Activated B cell treated with CpG ODN at 0.5 μM for 24 hours (primary cell): ENCODE measurements around the gene FAM53A. TPM values are rescaled to one million over a fixed set of nuclear protein-coding genes. Genes with fewer than 3 reads are reported as not detected.

Experiments used
- ATAC-seq: fragments of 200-7000 bp; cut with Tn5 transposase; one replicate; pipeline ENCODE4 v1.10.0; 2021; ENCODE audit warnings: low read depth, mild to moderate bottlenecking, moderate library complexity
- CTCF ChIA-PET: fragments of 350-600 bp; sonication (Branson Sonifier 250); formaldehyde crosslinking; loops from one replicate; lab custom pipeline; 2021; ENCODE audit warnings: antibody characterized with exemption; lab: Charles Lee
- POLR2A ChIA-PET: fragments of 350-600 bp; sonication (Branson Sonifier 250); formaldehyde crosslinking; loops from one replicate; lab custom pipeline; 2021; ENCODE audit warnings: antibody characterized with exemption; lab: Charles Lee
- DNase-seq: peaks from one replicate; pipeline ENCODE4 v3.0.0; 2022
- H3K27ac Mint-ChIP-seq: one replicate; pipeline ENCODE4 v1.8.0; 2020; ENCODE audit warnings: mixed read lengths
- H3K27me3 Mint-ChIP-seq: one replicate; pipeline ENCODE4 v1.8.0; 2021; ENCODE audit warnings: mixed read lengths
- H3K36me3 Mint-ChIP-seq: one replicate; pipeline ENCODE4 v1.8.0; 2021; ENCODE audit warnings: low read depth, mixed read lengths
- H3K4me1 Mint-ChIP-seq: one replicate; pipeline ENCODE4 v1.8.0; 2021; ENCODE audit warnings: mixed read lengths
- H3K4me3 Mint-ChIP-seq: one replicate; pipeline ENCODE4 v1.8.0; 2020; ENCODE audit warnings: mild to moderate bottlenecking, mixed read lengths
- H3K9me3 Mint-ChIP-seq: one replicate; pipeline ENCODE4 v1.8.0; 2020; ENCODE audit warnings: mixed read lengths
- CTCF ChIP-seq: fragments of 200-600 bp; IDR thresholded peaks from one replicate; pipeline ENCODE4 v1.8.0; 2022; ENCODE audit warnings: antibody characterized with exemption, mild to moderate bottlenecking
- intact Hi-C: fragments of 100-400 bp; cut with micrococcal nuclease; formaldehyde crosslinking; loops from one replicate; pipeline ENCODE4 v1.15.1; 2024
- total RNA-seq: library from RNA; stranded (reverse); gene quantifications from 2 replicates; pipeline ENCODE4 v1.2.3, GENCODE V29; 2022

The FAM53A gene
- total RNA-seq, 1 donor from 2014 or later: 1.2 TPM

GRCh38 chr4:1715002-1715758, 31.1 kb upstream of the FAM53A start:
- H3K9me3 Mint-ChIP-seq: no peaks in the 10 kb centered on the region
- DNase-seq (no peak), ATAC-seq (no peak)
- H3K27ac Mint-ChIP-seq: peak overlapping the region; percentile 93
- POLR2A ChIA-PET: interaction anchor here (4.2 kb wide), 1 partner anchor 8 kb away, joined by 138 read pairs; the partner anchor contains the start of genes TACC3 and TMEM129
- peaks cover 32% of the 10 kb centered on the region for H3K36me3 Mint-ChIP-seq
- no peak for TF ChIP-seq CTCF
- H3K4me3 Mint-ChIP-seq: peak overlapping the region; percentile 94
- peaks cover 76% of the 10 kb centered on the region for H3K4me1 Mint-ChIP-seq
- CTCF ChIA-PET: interaction anchor here (4.2 kb wide), 1 partner anchor 22 kb away, joined by 30 read pairs; no protein-coding TSS in a partner anchor
- intact Hi-C loops: loop anchor here (10.0 kb wide), 1 partner anchor 1360 kb away; the partner anchor contains the start of genes HTT and HTT-AS
- H3K27me3 Mint-ChIP-seq: no peaks in the 10 kb centered on the region

- ChIA-PET POLR2A (interaction anchor here (0.9 to 4.2 kb wide), 2 partner anchors 9 to 21 kb away, joined by 4 to 138 read pairs; partner anchors contain the start of genes TACC3 and TMEM129), CTCF (interaction anchor here (4.2 kb wide), 1 partner anchor 21 kb away, joined by 30 read pairs; no protein-coding TSS in a partner anchor)
- Mint-ChIP-seq H3K4me3 (peak overlapping the region; percentile 94), H3K4me1 (peaks cover 75% of the 10 kb centered on the region), H3K9me3 (no peaks in the 10 kb centered on the region), H3K36me3 (peaks cover 38% of the 10 kb centered on the region), H3K27ac (peak overlapping the region; percentile 93), H3K27me3 (no peaks in the 10 kb centered on the region)
- intact Hi-C loops: loop anchor here (10.0 kb wide), 1 partner anchor 1360 kb away; the partner anchor contains the start of genes HTT and HTT-AS
- TF ChIP-seq CTCF: no peak
- ATAC-seq (no peak), DNase-seq (no peak)
Measured at GRCh38 chr4:1714303-1715001, 30.3 kb upstream of the FAM53A start.

- H3K4me1 Mint-ChIP-seq: peaks cover 78% of the 10 kb centered on the region
- no peak for DNase-seq
- H3K27me3 Mint-ChIP-seq: no peaks in the 10 kb centered on the region
- ATAC-seq: no peak
- POLR2A ChIA-PET: interaction anchor here (0.8 to 4.2 kb wide), 7 partner anchors 10 to 367 kb away, joined by 3 to 138 read pairs (median 4); partner anchors contain the start of genes FAM53A, TACC3, TMEM129 and UVSSA
- peak overlapping the region; percentile 93 for H3K27ac Mint-ChIP-seq
- CTCF ChIA-PET: interaction anchor here (1.1 to 4.2 kb wide), 2 partner anchors 8 to 20 kb away, joined by 3 to 30 read pairs; partner anchors contain the start of genes TACC3 and TMEM129
- TF ChIP-seq CTCF: no peak
- peak overlapping the region; percentile 94 for H3K4me3 Mint-ChIP-seq
- H3K9me3 Mint-ChIP-seq: no peaks in the 10 kb centered on the region
- peaks cover 38% of the 10 kb centered on the region for H3K36me3 Mint-ChIP-seq
- intact Hi-C loops: loop anchor here (2.0 to 10.0 kb wide), 2 partner anchors 14 to 1362 kb away; partner anchors contain the start of genes HTT and HTT-AS
Measured at GRCh38 chr4:1713003-1713851, 29.1 kb upstream of the FAM53A start.

- H3K4me1 Mint-ChIP-seq: peaks cover 73% of the 10 kb centered on the region
Measured at GRCh38 chr4:1712216-1713002, 28.3 kb upstream of the FAM53A start, which contains the start of gene SLBP. TSS of gene SLBP (minus strand) at chr4:1712319. CDS start at chr4:1712188, 131 bp downstream.

More at GRCh38 chr4:1712216-1713002, 28.3 kb upstream of the FAM53A start, which contains the start of gene SLBP:
- Mint-ChIP-seq H3K27ac (peak within 1 kb of the TSS; percentile 93), H3K9me3 (no peaks in the 10 kb centered on the region), H3K36me3 (peaks cover 40% of the 10 kb centered on the region), H3K4me3 (peak within 1 kb of the TSS; percentile 94), H3K27me3 (no peaks in the 10 kb centered on the region)
- TF ChIP-seq CTCF: no peak
- ChIA-PET POLR2A (interaction anchor here (0.6 to 4.2 kb wide), 13 partner anchors 8 to 550 kb away, joined by 3 to 138 read pairs (median 4); partner anchors contain the start of genes FAM53A, LETM1, MXD4 and NSD2), CTCF (interaction anchor here (0.7 to 4.2 kb wide), 4 partner anchors 9 to 19 kb away, joined by 3 to 30 read pairs (median 3); partner anchors contain the start of genes TACC3 and TMEM129)
- DNase-seq (peak; percentile 97), ATAC-seq (peak; percentile 87)
- intact Hi-C loops: loop anchor here (1.0 to 10.0 kb wide), 9 partner anchors 9 to 1362 kb away; partner anchors contain the start of genes ATP5ME, FAM53A, HTT and HTT-AS
